Epithelial cell of proximal tubule (primary cell): Measurements from ENCODE around the gene ALDOA. TPM values are rescaled to one million over a fixed set of nuclear protein-coding genes. Genes with fewer than 3 reads are reported as not detected.

Experiments used
- DNase-seq: peaks from one replicate; pipeline ENCODE4 v3.0.0-alpha.2; 2011; ENCODE audit warnings: low read depth
- H3K4me3 ChIP-seq: 2 replicates; pipeline ENCODE4 v1.5.1; 2011; ENCODE audit warnings: low read depth, mild to moderate bottlenecking, low read length
- CTCF ChIP-seq: conservative IDR thresholded peaks from 2 replicates; pipeline ENCODE4 v1.5.1; 2012; ENCODE audit warnings: low read depth, mild to moderate bottlenecking, low read length
- total RNA-seq: library from RNA; depleted of rRNA; stranded (reverse); fragments of >200 nt; gene quantifications from 2 replicates; pipeline ENCODE4 v1.2.3, GENCODE V29; 2015

The ALDOA gene
- total RNA-seq, 1 donor from 2014 or later = 2,089 TPM

GRCh38 chr16:30086291-30087140, 21.0 kb downstream of the ALDOA start:
- no peak for DNase-seq
- no peak overlapping the region for H3K4me3 ChIP-seq
- TF ChIP-seq CTCF = no peak

- H3K4me3 ChIP-seq = no peak overlapping the region
- no peak for DNase-seq
- TF ChIP-seq CTCF = no peak
Observed at GRCh38 chr16:30087181-30087898, 21.8 kb downstream of the ALDOA start.

GRCh38 chr16:30088237-30088831, 22.8 kb downstream of the ALDOA start:
- no peak for TF ChIP-seq CTCF
- DNase-seq = no peak

DNA sequence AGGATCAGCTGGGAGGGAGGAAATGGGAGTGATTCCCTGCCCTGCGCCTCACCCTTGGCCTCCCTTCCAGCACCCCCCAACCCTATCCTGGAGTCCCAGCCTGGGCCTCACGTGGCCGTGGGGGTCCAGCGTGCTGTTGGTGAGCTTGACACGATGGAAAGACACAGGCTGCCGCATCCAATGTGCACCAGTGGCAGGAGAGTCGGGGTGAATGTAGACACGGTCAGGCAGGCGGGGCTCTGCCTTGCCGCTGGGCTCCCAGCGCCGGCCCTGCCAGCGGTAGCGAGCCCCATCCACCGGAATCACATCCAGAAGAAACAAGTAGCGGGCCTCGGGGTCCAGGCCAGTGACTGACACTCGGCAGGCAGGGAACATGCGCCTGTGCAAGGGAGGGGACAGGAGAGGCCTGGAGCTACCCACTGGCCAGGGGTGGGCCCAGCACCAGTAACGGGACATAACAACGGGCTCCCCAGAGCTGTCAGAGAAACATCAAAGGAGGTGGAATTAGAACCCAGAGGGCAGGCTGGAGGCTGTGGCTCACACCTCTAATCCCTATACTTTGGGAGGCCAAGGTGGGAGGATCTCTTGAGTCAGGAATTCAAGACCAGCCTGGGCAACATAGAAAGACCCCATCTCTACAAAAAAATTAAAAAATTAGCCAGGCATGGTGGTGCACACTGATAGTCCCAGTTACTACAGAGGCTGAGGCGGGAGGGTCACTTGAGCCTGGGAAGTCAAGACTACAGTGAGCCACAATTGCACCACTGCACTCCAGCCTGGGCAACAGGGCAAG, 23.5 kb downstream of the ALDOA start:
- TF ChIP-seq CTCF = no peak
- H3K4me3 ChIP-seq = no peak overlapping the region
- no peak for DNase-seq

More at GRCh38 chr16:30088237-30088831, 22.8 kb downstream of the ALDOA start:
- H3K4me3 ChIP-seq = no peak overlapping the region

DNA sequence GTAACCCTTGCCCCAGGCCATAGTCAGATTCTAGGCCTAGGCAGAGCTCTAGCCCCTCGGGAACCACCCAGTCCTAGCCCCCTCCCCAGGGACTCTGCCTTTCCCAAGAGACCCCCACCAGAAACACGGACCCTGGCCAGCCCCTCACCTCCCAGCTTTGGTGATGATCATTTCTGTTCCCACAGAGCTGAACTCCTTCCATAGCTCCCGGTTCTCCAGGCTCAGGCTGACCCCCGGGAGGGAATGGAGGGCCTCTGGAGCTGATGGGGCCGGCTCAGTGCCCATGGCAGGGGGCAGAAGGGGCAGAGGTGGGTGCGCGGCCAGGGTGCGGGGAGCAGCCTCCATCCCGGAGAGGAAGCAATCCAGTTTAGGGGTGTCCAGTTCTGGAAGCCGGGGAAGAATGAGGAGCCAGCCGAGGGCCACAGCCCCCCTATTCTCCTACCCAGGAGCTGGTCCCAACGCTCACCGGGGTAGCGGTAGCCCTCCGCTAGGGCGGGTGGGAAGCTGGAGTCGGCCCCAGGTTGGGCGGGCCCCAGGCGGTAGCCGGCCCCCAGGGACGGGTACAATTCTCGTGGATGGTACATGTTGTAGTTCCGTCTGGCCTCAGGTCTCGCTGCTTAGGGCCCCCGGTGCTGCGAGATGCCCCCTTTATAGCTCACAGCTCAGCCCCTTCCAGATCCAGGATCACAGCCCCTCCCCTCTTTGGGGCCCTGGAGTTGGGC, 25.2 kb downstream of the ALDOA start:
- H3K4me3 ChIP-seq = peak overlapping the region; percentile 74
- no peak for DNase-seq
- no peak for TF ChIP-seq CTCF
